Activated B cell treated with CpG ODN at 0.5 μM for 24 hours (primary cell): ENCODE measurements around the gene SELENOH. TPM values are rescaled to one million over a fixed set of nuclear protein-coding genes. Genes with fewer than 3 reads are reported as not detected.

ENCODE experiments used
- ATAC-seq: fragments of 200-7000 bp; cut with Tn5 transposase; one replicate; pipeline ENCODE4 v1.10.0; 2021; ENCODE audit warnings: low read depth, mild to moderate bottlenecking, moderate library complexity
- CTCF ChIA-PET: fragments of 350-600 bp; sonication (Branson Sonifier 250); formaldehyde crosslinking; loops from one replicate; lab custom pipeline; 2021; ENCODE audit warnings: antibody characterized with exemption; lab: Charles Lee
- POLR2A ChIA-PET: fragments of 350-600 bp; sonication (Branson Sonifier 250); formaldehyde crosslinking; loops from one replicate; lab custom pipeline; 2021; ENCODE audit warnings: antibody characterized with exemption; lab: Charles Lee
- DNase-seq: peaks from one replicate; pipeline ENCODE4 v3.0.0; 2022
- H3K27ac Mint-ChIP-seq: one replicate; pipeline ENCODE4 v1.8.0; 2020; ENCODE audit warnings: mixed read lengths
- H3K27me3 Mint-ChIP-seq: one replicate; pipeline ENCODE4 v1.8.0; 2021; ENCODE audit warnings: mixed read lengths
- H3K36me3 Mint-ChIP-seq: one replicate; pipeline ENCODE4 v1.8.0; 2021; ENCODE audit warnings: low read depth, mixed read lengths
- H3K4me1 Mint-ChIP-seq: one replicate; pipeline ENCODE4 v1.8.0; 2021; ENCODE audit warnings: mixed read lengths
- H3K4me3 Mint-ChIP-seq: one replicate; pipeline ENCODE4 v1.8.0; 2020; ENCODE audit warnings: mild to moderate bottlenecking, mixed read lengths
- H3K9me3 Mint-ChIP-seq: one replicate; pipeline ENCODE4 v1.8.0; 2020; ENCODE audit warnings: mixed read lengths
- intact Hi-C: fragments of 100-400 bp; cut with micrococcal nuclease; formaldehyde crosslinking; loops from one replicate; pipeline ENCODE4 v1.15.1; 2024
- total RNA-seq: library from RNA; stranded (reverse); gene quantifications from 2 replicates; pipeline ENCODE4 v1.2.3, GENCODE V29; 2022
- TF ChIP-seq, protein P1 (sequence below): fragments of 200-600 bp; IDR thresholded peaks from one replicate; pipeline ENCODE4 v1.8.0; 2022; ENCODE audit warnings: antibody characterized with exemption, mild to moderate bottlenecking

Gene SELENOH
- total RNA-seq, 1 donor from 2014 or later = 210 TPM

DNA sequence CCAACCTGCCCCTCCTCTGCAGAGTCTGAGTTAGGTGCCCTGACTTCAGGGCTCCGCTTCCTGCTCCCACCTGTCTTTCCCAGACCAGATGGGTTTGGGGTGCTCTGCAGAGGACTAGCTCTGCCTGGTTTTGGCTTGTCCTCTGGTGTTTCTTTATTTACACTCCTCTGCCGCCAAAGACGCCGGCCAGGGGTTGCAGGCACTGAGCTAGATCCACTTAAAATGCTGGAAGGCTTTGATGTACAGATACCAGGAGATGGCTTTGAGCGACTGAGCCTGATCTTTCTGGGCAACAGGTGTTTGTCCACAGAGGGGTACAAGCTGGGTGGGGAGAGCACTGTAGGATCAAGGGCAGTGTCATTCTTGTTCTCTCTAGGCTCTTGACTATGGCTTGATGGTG, 3.9 kb downstream of the SELENOH start:
- TF ChIP-seq, protein P1, sequence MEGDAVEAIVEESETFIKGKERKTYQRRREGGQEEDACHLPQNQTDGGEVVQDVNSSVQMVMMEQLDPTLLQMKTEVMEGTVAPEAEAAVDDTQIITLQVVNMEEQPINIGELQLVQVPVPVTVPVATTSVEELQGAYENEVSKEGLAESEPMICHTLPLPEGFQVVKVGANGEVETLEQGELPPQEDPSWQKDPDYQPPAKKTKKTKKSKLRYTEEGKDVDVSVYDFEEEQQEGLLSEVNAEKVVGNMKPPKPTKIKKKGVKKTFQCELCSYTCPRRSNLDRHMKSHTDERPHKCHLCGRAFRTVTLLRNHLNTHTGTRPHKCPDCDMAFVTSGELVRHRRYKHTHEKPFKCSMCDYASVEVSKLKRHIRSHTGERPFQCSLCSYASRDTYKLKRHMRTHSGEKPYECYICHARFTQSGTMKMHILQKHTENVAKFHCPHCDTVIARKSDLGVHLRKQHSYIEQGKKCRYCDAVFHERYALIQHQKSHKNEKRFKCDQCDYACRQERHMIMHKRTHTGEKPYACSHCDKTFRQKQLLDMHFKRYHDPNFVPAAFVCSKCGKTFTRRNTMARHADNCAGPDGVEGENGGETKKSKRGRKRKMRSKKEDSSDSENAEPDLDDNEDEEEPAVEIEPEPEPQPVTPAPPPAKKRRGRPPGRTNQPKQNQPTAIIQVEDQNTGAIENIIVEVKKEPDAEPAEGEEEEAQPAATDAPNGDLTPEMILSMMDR = no peak
- DNase-seq = no peak
- ChIA-PET CTCF (interaction anchor here (2.6 kb wide), 1 partner anchor 55 kb away, joined by 13 read pairs; no protein-coding TSS in a partner anchor), POLR2A (interaction anchor here (0.5 to 0.9 kb wide), 6 partner anchors 40 to 408 kb away, joined by 3 to 5 read pairs (median 4); no protein-coding TSS in a partner anchor)
- H3K36me3 Mint-ChIP-seq = peaks cover 64% of the 10 kb centered on the region
- H3K9me3 Mint-ChIP-seq = no peaks in the 10 kb centered on the region
- no peak for ATAC-seq
- H3K27ac Mint-ChIP-seq = peak overlapping the region; percentile 56
- H3K27me3 Mint-ChIP-seq = no peaks in the 10 kb centered on the region
- no peak overlapping the region for H3K4me3 Mint-ChIP-seq
- H3K4me1 Mint-ChIP-seq = peaks cover 34% of the 10 kb centered on the region
- intact Hi-C loops = no loop called here

DNA sequence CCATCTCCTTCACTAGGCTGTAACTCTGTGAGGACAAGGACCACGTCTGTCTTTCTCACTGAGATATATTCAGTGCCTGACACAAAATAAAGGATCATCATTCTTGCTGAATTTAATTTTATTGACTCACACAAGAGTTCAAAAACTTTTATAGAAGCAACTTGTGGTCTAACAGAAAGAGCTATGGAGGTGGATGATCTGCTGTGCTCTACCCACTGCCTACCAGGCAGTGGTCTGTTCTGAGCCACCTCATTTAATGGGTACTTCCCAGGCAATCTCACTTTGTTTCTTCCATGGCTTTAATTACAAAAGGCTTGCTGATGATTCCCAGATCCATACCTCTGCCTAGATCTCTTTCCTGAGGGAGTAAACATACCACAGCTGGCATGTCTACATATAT, 5.6 kb downstream of the SELENOH start:
- peaks cover 31% of the 10 kb centered on the region for H3K4me1 Mint-ChIP-seq
- H3K27me3 Mint-ChIP-seq = no peaks in the 10 kb centered on the region
- POLR2A ChIA-PET = interaction anchor here (0.5 to 1.3 kb wide), 5 partner anchors 20 to 106 kb away, joined by 3 to 7 read pairs (median 3); no protein-coding TSS in a partner anchor
- peaks cover 57% of the 10 kb centered on the region for H3K36me3 Mint-ChIP-seq
- ATAC-seq = no peak
- no peak for DNase-seq
- intact Hi-C loops = no loop called here
- CTCF ChIA-PET = interaction anchor here (0.6 to 6.2 kb wide), 3 partner anchors 54 to 421 kb away, joined by 3 to 133 read pairs (median 3); no protein-coding TSS in a partner anchor
- no peaks in the 10 kb centered on the region for H3K9me3 Mint-ChIP-seq
- H3K27ac Mint-ChIP-seq = peak overlapping the region; percentile 75
- no peak overlapping the region for H3K4me3 Mint-ChIP-seq
- TF ChIP-seq, protein P1 = no peak

DNA sequence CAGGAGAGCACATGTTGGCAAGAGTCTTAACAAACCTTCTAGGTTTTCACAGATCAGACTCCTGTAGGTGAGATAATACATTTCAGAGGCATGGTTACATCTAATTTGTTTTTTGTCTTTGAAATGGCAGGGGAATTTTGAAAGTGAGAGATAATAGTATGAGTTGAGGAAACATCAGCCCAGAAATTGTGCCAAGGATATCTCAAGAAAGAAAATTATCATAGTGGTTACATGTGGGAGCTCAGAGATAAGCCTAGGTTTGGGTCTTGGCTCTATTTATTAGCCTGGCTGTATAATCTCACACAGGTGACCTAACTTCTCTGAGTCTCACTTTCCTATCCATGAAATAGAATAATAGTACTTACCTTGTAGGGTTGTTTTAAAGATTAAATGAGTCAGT, 9.9 kb downstream of the SELENOH start:
- ATAC-seq (no peak), DNase-seq (no peak)
- CTCF ChIA-PET = interaction anchor here (0.7 to 6.2 kb wide), 9 partner anchors 10 to 50 kb away, joined by 3 to 133 read pairs (median 3); partner anchors contain the start of gene SELENOH
- no peaks in the 10 kb centered on the region for H3K9me3 Mint-ChIP-seq
- peaks cover 9% of the 10 kb centered on the region for H3K4me1 Mint-ChIP-seq
- TF ChIP-seq, protein P1 = no peak
- no peak overlapping the region for H3K27ac Mint-ChIP-seq
- no peaks in the 10 kb centered on the region for H3K27me3 Mint-ChIP-seq
- H3K36me3 Mint-ChIP-seq = peaks cover 18% of the 10 kb centered on the region
- no peak overlapping the region for H3K4me3 Mint-ChIP-seq
- POLR2A ChIA-PET = interaction anchor here (1.6 to 1.9 kb wide), 3 partner anchors 10 to 49 kb away, joined by 5 to 15 read pairs (median 8); partner anchors contain the start of gene SELENOH
- intact Hi-C loops = loop anchor here (1.0 kb wide), 2 partner anchors 10 to 49 kb away; partner anchors contain the start of gene SELENOH

DNA sequence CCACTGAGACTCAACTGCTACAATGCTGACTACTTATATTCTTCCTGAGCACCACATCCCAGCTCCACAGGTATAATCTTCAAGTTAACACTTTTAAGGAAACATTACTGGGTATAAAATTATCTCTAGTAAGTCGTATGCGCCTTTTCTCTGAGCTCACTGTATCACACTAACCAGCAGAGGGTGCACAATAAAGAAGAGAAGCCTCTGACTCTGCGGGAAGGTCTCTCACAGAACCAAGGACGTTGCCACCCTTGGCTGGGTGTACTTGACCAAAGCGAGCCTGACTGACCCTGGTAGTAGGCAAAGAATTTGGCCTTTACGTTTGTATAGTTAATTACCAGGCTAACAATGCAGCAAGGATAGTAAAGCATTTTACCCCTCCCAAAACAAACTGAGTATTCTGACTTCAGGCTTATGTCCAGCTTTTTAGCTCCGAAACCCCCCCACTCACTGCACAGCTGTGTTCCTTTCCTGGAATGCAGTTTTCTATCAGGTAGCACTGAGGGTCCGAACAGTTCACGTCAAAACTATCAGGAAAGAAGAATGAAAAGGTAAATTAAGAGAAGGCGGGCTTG, 10.5 kb downstream of the SELENOH start, which contains the start of gene BTBD18:
Gene BTBD18 (minus strand): TSS at position 144 of the 578 bp plus-strand sequence. CDS start 631 bp downstream, outside the sequence.
- no peaks in the 10 kb centered on the region for H3K9me3 Mint-ChIP-seq
- TF ChIP-seq, protein P1 = no peak
- no peak within 1 kb of the TSS for H3K4me3 Mint-ChIP-seq
- intact Hi-C loops = loop anchor here (1.0 kb wide), 2 partner anchors 10 to 49 kb away; partner anchors contain the start of gene SELENOH
- no peak for DNase-seq
- ChIA-PET POLR2A (interaction anchor here (1.3 to 1.9 kb wide), 4 partner anchors 10 to 49 kb away, joined by 4 to 15 read pairs (median 6); partner anchors contain the start of gene SELENOH), CTCF (interaction anchor here (0.7 to 6.2 kb wide), 9 partner anchors 10 to 49 kb away, joined by 3 to 133 read pairs (median 3); partner anchors contain the start of gene SELENOH)
- peak; percentile 66 for ATAC-seq
- H3K4me1 Mint-ChIP-seq = peaks cover 9% of the 10 kb centered on the region
- H3K27ac Mint-ChIP-seq = peak within 1 kb of the TSS; percentile 66
- no peaks in the 10 kb centered on the region for H3K27me3 Mint-ChIP-seq
- H3K36me3 Mint-ChIP-seq = peaks cover 12% of the 10 kb centered on the region

DNA sequence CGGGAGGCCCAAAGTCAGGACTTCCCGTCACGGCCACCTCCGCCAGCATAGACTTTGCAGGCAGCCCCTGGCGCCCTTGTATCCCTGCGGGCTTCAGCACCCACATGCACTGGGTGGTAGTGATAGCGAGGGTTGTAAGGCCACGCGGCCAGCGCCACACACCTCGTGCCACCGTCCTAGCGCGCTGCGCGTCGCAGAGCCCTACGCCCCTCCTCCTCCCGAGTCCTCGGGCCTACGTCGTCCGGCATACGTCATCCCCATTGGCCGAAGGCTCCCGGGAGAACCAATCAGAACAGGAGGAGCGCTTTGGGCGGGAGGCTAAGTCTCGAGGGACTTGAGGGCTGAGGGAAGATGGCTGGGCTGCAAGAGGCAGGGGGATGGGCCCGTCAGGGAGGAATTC, 11.7 kb downstream of the SELENOH start:
- no peak overlapping the region for H3K27ac Mint-ChIP-seq
- H3K9me3 Mint-ChIP-seq = no peaks in the 10 kb centered on the region
- H3K36me3 Mint-ChIP-seq = peaks cover 6% of the 10 kb centered on the region
- POLR2A ChIA-PET = interaction anchor here (0.5 to 1.8 kb wide), 3 partner anchors 38 to 48 kb away, joined by 3 to 15 read pairs (median 4); no protein-coding TSS in a partner anchor
- CTCF ChIA-PET = interaction anchor here (0.9 to 6.2 kb wide), 3 partner anchors 19 to 48 kb away, joined by 3 to 133 read pairs (median 11); no protein-coding TSS in a partner anchor
- TF ChIP-seq, protein P1 = no peak
- DNase-seq = no peak
- H3K4me3 Mint-ChIP-seq = no peak overlapping the region
- H3K4me1 Mint-ChIP-seq = peaks cover 6% of the 10 kb centered on the region
- no peaks in the 10 kb centered on the region for H3K27me3 Mint-ChIP-seq
- intact Hi-C loops = no loop called here
- ATAC-seq = no peak
